NCI-H146 treated with DMSO at 0.1 percent for 48 hours (cell line): Measurements from ENCODE around the gene PARD3.

Experiments used
- DNase-seq: peaks from one replicate; lab custom pipeline; 2025; ENCODE audit not compliant: unreplicated experiment; lab: John Stamatoyannopoulos, UW

The PARD3 gene

DNA sequence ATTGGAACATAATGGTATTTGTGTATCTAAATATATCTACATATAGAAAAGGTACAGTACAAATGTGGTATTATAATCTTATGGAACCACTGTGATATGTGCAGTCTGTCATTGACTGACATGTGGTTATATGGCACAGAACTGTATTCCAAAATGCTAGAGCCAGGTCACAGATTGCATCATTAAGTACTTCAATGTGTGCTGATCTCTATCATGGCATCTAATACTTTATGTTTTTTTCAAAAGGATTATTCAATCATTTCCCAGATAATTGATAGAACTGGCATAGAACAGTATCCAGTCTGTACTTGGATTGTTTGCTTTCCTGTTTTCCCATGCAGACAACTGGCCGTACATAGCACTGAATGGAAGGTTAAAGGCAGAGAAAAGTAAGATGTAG lies 662.7 kb downstream of the PARD3 start:
- DNase-seq, result no peak

DNA sequence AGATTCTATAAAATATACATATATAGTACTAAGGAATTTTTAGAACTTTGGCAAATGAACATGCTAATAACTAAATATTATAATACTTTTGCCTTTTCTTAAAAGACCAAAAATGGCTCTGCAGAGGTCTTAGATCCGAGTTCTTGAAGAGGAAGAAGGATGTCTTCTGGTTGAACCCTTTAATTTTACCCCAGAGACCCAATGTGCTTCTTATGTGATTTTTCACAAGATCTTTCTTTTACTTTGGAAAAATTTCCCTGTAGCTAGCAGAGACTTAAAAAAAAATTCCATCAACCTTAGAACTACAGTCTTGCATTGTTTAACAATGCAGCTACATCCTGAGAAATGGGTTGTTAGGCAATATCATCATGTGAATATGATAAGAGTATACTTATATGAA lies 663.2 kb downstream of the PARD3 start:
- no peak for DNase-seq

DNA sequence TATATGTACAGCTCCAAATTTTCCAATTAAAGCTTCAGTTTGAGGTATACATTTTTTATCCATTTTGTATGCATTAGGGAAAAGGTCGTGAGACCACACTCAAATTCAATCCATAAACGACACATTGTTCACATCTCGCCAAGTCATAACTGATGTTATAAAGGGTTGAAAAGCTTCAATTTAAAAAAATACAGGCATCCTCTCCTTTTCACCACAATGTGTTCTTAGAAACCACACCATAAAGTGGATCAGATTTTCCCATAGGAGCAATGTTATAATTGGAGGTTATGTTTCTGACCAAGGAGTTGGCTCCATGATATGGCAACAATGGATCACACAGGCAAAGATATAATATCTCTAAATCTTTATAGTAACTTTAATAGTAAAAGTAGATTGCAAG lies 663.6 kb downstream of the PARD3 start:
- no peak for DNase-seq

DNA sequence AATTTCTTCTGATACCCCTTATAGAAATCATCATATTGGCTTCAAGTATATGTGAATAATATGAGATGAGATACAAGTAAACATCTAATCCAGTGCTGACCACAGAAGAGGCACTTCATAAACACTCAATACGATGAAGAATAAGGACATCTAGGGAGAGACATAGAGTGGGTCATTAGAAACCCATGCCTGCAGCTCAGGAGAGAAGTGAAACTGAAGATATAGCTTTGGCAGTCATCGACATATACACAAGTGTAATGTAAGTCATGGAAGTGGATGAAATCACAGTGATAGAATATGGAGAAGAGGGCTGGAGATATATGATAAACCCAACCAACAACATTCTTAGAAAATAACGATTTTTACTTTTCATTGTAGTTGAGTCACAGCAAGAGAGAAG lies 665.0 kb downstream of the PARD3 start:
- no peak for DNase-seq

DNA sequence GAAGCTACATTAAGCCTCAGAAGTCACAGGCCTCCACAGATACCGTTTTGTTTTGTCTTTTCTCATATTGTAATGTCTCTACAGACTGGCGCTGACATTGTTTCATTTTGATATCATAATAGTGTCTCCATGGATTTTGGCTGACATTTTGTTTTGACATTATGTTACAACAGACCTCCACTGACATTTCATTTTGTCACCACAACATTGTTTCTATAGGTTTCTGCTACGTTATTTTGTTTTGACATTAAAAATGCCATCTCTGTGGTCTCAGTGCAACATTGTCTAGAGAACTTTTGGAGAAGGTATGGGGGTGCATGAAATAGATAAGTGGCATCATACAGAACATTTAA lies 666.8 kb downstream of the PARD3 start:
- DNase-seq, result no peak

DNA sequence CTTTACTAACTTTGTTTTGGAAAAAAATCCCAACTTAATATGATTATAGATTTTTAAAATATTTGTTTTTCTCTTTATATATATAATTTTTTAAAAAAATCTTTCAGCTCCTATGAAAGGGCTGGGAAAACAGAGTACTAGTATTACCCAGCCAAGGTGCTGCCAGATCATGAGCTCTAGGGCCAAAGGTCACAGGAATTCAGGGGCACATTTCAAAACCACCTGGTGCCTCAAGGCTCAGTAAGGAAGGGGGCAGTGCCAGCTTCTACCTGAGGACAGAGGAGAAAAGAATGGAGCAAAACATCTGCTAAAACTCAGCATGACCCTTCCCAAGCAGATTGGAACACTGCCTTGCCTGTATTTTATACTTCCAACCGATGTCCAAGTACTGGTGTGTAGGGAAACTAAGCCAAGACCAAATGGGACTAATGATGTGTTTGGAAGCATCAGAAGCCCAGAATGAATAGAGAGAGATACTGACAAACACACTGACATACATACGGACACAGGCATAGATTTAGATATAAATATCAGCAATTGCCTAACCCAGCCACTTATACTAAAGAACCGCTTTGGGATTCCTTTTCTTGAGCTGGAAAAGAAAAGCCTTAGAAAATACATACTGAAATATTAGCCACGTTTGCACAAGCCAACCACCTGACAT lies 667.3 kb downstream of the PARD3 start:
- no peak for DNase-seq

DNA sequence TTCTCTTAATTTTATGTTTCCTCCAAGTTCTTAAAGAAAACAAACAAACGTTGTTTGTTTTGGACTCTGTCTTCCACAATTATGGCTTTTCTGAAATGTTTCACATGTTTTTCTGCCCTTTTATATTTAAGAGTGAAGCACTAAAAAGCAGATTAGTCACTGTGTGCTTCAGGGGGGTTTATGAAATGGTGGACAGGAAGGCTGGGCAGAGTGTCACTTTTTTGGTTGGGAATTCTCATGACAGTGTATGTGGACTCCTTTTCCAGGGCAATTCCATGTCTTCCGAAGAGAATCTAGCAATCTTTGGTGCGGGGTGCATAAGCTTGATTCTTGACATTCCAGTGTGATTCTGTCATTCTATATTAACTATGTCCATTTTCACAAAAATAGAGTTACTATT lies 669.4 kb downstream of the PARD3 start:
- no peak for DNase-seq

DNA sequence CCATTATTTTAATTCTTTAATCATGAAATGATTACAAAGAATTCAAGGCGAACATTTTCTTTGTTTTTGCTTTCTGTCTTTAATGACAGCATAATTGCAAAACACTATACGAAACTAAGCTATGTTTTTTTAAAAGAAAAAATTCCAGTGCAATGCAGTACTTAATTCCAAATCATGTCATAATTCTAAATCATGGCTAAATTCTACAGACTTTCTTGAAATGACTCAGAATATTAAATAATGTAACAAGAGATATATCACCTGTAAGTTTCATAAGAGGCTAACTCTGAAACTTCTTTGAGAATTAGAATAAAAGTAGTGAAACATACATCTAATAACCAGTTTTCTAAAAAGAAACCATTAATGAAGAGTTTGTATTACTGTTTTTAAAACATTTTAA lies 671.6 kb downstream of the PARD3 start:
- no peak for DNase-seq

DNA sequence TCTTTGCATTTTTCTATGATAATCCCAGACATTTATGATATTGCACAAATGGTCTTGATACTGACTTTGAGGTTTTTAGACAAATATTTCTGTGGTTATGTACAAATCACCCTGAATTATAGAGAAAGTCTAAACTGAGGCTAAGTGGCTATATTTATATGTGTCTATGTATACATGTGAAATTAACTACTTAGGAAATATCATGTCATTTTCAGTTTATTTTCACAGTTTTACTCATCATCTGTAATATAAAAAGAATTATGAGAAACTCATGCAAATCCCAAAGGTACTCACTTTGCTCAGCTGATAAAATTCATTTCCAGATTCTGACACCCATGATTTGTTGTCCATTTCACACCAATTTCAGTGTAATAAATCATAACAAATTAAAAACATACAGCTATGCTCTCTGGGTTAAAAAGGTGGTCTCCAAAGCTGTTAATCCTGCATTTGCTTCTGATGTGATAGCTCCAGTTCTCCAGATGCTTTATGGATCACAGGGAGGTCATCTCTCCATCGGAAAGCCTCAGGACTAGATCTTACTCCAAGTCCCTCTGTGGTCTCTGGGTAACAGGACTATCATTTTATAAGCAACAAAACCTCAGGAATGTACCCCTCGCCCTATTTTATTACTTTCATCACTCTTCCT lies 673.9 kb downstream of the PARD3 start:
- DNase-seq, result no peak

DNA sequence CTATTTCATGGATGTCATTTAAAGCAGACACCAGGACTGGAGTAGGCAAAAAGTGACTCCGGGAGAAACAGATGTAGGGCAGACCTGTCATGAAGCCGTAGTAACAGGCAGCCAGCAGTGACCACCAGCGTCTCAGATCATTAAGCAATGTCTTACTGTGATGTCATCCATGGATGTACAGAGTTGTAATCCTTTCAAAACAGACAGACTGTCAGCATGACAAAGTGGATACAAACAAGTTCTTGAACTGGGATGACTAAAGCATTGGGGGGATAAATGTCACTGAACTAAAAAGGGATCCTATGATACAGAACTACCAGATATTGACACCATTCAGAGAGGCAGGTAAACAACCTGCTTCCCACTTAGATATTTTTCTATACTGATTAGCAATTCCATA lies 675.5 kb downstream of the PARD3 start:
- DNase-seq, result peak; percentile 16

DNA sequence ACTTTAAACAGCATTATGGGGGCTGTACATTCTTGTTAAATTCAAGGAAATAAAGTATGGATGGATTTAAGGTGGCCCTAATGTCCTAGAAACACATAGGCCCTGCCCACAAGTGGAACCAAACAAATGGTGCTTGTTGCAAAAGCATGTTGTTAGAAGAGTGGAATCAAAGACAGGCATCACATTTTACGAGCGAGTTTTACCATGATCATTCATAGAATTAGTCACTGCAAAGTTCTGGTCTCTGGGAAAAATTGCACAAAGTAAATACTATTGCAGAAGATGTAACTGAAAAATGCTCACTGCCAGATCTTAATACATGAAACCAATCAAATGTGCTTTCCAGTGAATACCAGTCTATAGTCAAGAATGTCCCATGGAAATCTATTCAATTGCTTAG lies 677.1 kb downstream of the PARD3 start:
- DNase-seq, result no peak

DNA sequence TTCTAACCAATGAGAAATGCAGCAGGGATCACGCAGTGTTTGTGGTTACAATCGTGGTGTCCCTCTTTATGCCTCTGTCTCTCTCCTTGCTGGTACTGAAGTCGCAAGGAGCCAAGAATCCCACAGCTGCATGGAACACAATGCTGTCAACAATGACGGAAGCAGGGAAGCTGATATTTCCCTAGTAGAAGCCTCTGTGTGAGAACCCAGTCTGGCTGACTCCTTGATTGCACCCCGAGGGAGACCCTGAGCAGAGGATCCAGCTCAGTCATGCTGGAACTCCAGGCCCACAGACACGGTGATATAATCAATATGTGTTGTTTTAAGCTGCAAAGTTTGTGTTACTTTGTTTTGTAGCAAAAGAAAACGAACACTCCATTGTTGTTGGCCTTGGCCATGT lies 677.9 kb downstream of the PARD3 start:
- no peak for DNase-seq

DNA sequence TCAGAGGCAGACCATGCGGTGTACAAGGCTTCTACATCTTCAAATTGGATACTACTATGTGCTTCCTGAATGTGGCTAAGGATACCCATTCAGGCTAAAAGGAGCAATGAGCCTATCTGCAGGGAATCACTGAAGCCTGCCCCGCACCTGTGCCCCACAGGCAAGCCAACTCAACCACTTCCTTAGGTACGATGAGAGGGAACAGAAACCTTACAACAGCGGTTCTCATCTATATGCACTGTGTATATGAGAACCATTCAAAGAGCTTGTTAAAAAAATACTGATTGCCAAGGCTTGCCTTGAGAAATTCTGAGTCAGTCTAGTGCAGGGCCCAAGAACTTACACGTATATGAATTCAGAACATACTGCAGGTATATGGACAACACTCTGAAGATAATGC lies 679.6 kb downstream of the PARD3 start:
- DNase-seq, result no peak

DNA sequence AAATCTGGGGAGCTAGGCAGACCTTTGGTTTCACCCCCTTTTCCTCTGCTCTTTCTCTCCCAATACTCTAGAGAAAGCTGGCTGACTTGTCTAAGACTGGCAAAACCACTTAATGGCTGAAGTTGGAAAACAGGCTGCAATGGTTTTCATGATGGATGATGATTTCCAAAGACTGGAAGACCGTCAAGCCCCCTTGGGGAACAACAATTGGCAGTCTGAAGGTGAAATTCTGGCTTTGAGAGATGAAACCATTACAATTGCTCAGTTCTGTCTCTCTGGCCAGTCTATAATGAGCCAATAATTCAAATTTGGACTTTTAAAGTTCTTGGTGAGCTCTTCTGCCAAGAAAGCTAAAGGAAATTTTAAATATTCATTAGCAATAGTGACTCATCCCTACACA lies 680.5 kb downstream of the PARD3 start:
- no peak for DNase-seq

DNA sequence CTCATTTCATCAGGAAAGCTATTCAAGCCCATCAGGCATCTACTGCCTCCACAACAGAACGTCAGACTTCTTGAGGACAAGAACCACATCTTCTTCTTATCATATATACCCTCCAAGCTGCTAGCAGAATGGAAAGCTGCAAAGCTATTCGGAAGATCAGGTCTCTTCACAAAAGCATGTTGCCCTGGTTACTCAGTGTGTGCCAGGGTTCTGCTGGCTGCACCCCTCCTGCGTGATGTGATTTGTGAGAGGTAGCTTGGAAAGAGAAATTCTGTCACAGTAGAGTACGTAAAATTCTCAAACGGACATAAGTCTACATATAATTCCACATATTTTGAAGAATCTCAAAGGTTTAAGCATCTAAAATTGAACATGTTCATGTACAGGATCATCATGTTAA lies 681.7 kb downstream of the PARD3 start:
- no peak for DNase-seq

DNA sequence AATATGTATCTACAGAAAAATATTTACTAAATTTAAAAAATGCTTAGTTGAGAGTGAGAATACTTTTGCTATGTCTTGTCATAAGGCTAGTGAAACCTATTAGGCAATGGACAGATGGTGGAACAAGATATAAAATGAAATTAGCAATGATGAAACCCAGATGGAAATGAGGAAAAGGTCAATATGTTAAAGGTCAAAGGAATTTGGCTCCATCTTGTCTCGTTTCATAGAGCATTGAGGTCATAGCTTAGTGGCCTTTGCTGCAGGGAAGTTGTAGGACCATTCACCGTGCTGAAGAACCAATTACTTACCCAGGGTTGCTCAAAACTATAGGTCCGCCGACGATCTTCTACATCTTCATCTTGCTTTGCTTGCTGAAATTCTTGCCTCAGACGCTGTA lies 683.9 kb downstream of the PARD3 start:
- DNase-seq, result no peak

DNA sequence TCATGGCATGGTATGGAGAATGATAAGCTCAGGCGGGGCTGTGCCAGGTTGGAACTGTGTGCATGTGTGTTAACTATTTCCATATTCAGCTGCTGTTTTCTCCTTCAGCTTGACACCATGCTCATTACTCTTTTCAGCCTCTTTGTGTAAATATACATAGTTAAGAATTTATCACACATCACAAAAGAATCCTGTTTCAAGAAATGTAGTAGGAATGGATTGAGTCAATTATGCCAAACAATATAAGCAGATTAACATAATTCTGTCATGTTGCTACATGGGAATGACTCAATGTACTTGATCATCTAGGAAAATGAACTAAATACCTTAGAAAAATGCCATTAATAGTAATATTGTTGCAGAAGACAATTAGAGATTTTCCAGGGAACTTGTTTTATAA lies 687.4 kb downstream of the PARD3 start:
- no peak for DNase-seq

DNA sequence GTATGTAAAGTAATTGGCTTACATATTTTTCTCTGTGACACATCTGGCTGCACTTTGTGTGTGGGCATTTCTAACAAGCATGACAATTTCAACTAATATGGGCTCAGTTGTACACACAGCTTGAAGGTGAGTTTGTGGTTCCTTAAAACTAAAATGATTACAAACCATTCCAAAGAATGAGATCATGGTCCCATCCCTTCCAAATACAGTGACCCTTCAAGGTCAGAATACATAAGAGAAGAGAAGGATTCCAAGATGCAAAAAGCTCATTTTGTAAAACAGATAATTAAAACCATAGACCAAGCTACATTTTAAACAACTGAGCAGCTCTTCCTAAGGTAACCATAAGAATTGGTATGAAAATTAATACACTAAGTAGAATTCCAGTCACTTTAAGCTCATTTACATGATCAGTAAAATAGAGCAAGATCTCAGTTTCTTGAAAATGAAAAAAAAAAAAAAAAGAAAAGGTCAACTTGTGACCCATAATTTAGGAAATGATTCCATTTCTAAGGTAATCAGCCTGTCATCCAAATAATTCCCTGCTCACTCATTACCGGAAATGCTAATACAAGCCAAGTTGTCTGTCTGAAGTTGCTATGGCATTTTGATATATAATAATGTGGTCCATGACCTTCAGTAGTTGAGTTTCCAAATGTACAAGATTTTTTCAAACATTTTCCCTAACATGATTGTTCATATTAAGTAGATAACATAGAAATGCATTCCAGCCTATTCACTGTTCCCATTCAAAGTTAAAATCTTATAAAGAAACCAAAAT lies 688.5 kb downstream of the PARD3 start:
- no peak for DNase-seq

DNA sequence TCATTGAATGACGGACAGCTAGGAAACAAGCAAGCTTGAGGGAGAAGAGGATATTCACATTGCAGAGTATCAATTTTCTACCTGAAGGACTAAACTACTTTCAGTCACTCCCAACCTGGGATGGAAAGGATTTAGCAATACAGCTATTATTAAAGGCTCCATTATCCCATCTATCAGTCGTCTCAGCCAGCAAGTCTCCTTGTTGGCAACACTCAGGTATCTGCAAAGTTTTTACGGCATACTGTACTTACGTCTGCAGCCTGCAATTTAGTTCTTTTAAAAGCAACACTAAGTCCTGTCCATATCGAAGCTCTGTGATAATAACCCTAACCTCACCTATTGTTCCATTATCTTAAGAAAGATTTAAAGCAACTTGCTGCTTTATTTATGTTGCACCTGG lies 689.4 kb downstream of the PARD3 start:
- no peak for DNase-seq

DNA sequence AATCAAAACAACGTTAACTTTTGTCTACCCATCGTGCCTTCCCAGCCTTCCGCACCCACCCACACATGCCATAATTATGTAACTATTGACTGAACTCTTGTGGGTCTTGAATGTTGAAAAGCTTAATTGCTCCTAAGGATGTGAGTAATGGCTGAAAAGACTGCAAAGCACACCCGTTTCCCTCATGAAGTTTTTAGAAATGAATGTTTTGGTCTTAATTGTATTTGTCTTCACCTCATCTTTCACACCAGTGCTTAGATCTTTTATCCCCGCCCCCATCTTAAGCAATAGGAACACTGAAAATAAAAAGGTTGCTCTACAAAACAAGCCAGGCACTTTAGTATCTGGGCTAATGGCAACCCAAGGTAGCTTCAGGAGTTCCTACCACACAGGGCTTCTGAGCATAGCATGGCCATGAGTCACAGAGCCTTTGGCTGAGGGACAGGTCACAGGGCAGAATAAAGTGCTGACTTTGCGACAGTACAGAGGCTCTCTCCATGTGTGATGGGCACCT lies 690.5 kb downstream of the PARD3 start:
- no peak for DNase-seq

DNA sequence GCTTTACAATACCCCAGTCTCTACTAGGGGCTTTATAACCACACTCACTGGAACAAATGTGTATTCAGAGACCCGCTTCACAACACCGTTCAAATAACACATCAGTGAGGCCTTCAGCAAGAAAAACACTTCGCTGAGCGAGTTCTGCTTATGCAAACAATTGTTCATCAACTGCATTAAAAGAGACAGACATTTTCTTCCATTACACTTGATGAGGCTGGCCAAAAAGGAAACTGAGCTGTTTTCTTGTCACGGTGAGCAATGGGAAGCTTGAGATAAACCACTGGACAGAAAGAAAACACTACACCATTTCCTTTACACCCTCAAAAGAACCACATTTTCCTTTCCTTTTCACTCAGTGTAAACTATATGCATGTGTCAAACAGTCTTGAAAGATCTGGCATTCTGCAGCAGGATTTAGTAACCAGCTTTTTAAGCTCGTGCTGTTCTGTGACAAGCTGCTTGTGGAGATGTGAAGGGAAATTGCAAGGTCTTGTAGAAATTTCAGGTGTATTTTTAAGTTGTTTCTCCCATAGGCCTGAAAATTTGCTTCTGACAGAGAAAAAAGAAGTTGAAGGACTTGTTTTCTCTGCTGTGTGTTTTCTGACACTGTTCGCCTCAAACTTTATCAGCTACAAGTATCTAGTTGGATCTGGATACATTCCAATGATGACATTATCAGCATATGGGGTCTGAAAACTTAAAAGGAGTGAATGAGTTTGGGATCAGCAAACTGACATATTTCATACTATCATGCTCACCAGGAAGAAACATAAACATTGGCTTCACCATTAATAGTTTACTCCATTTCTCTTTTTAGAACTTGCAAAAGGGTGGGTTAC lies 693.1 kb downstream of the PARD3 start:
- DNase-seq, result no peak
